HG03175 (cell line): Measurements from ENCODE around the gene DDX54.

Source experiments
- ATAC-seq: cut with Tn5 transposase; IDR thresholded peaks from one replicate; pipeline ENCODE4 v1.9.1; 2021; ENCODE audit warnings: mild to moderate bottlenecking, moderate library complexity; ENCODE audit not compliant: unreplicated experiment

The DDX54 gene

GRCh38 chr12:113164014-113164413 lies 21.3 kb downstream of the DDX54 start:
- ATAC-seq, result no peak

- ATAC-seq, result no peak
Observed at GRCh38 chr12:113163030-113163360, 22.3 kb downstream of the DDX54 start.

DNA sequence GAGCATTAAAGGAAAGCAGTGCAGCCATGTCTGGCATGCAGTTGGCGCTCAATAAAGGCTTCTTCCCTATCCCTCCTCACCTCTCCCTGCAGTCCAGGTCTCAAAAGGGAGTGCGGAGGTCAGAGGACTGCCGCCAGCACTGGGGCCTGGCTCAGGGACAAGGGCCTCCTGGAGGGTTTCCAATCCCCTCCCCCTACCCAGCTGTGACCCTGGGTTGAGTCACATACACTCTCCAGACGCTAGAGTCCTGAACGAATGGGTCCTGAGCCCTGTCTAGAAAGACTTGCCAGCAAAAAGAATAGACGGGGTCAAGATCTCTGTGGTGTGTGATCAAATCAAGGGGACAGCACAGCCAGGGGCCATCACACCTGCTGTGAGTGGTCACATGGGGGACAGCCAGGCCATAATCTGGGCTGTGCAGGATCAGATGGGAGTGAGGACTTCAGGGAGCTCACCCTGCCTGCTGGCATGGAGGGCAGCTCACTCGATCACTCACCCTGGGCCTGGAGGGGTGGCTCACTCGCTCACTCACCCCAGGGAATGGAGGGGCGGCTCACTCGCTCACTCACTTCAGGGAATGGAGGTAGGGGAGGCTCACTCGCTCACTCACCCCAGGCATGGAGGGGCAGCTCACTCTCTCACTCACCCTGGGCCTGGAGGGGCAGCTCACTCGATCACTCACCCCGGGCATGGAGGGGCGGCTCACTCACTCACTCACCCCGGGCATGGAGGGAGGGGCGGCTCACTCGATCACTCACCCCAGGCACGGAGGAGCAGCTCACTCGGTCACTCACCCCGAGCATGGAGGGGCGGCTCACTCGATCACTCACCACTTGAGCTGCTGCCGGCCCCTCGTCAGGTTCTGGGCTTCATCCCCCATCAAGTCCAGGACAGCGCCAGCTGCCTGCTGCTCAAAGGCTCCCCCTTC lies 22.9 kb downstream of the DDX54 start:
- no peak for ATAC-seq

DNA sequence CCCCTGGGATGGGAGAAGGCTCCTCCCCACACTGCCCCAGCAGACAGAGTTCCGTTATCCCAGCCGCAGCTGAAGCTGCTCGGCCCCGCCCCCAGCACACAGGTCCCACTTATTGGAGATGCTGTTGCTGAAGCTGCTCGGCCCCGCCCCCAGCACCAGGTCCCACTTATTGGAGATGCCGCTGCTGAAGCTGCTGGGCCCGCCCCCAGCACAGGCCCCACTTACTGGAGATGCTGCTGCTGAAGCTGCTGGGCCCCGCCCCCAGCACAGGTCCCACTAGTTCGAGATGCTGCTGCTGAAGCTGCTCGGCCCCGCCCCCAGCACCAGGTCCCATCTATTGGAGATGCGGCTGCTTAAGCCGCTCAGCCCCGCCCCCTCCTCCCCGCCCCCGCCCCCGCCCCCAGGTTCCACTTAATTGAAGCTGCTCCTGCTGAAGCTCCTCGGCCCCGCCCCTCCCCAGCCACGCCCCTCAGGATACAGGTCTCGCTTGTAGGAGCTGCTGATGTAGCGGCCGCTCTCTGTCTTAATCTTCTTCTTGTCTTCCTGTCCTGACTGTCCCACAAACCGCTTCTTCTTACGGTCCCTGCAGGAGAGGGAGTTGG lies 23.8 kb downstream of the DDX54 start:
- ATAC-seq, result no peak

DNA sequence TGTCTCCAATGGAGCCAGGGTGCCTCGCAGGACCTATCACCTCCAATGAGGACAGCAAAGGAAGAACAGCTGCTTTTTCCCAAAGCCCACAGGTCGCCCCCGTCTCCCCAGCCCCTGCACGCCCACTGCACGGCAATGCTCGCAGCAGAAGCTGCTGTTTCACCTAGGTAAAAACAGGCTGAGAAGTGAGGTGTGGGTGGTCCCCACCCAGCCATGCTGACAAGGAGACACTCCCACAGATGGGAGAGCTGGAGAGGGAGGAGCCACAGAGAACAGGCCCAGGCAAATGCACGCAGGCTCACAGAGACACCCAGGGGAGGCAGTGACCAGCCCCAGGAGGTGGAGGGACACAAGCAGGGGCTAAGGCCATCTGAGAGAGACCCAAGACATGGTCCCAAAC lies 25.3 kb downstream of the DDX54 start:
- no peak for ATAC-seq

DNA sequence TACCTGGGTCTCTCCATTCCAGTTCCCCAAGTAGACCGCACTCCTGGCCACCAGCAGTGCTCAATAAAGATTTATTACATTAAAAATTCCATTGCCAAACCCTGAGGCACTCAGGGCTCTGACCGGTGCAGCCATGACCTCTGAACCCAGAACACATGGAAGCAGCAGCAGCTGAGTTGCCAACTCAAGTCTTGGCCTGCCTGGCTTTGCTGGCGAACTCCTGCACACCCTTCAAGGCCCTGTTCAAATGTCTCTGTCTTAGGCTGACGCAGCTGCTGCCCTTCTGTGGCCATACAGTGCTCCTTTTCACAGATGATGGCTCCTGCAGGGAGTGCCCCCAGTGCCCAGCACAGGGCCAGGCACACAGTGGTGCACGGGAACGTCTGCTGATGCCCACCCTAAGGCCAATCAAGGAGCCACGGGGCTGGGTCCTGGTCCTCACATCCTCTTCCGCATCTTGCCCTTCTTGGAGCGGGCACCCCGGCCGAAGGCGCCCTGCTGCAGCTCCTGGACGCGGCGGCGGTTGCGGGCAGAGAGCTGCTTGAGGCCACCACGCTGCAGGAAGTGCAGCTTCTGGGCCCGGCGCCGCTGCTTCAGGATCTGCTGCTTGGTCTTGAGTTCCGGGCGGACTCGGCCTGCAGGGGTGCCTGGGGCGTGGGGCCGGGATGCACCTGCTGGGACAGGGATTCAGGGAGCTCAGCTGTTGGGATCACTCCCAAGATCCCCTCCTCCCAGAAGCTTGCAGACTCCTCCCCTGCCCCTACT lies 26.7 kb downstream of the DDX54 start:
- ATAC-seq, result no peak

DNA sequence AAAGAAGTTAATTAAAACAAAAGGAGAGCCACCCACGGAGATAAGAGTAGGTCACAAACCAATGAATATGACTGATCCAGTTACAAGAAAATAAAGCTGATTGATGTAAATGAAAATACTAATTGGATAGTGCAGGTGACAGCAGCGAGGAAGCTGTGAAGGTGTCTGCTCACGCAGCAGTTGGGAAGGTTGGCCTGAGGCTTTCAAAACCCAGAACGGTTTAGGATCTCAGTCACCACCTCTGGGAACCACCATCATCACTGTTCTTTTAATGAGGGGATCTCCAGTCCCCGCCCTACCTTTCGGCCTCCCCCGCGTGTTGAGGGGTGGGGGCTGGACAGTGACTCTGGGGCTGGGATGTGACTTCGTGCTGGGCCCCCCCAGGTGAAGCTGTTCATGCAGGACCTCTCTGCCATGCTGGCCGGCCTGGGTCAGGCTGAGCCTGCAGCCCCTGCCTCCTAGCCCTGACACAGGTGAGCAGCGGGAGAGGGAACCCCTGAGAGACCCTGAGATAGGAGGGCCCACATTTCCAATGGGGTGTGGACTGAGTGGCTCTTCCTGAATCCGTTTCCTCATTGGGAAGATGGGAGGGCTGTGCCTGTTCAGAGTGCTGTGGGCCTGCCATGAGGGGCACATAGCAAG lies 27.9 kb downstream of the DDX54 start:
- ATAC-seq, result no peak

- no peak for ATAC-seq
Observed at GRCh38 chr12:113155646-113156045, 29.6 kb downstream of the DDX54 start.

- no peak for ATAC-seq
Observed at GRCh38 chr12:113155060-113155459, 30.2 kb downstream of the DDX54 start.

DNA sequence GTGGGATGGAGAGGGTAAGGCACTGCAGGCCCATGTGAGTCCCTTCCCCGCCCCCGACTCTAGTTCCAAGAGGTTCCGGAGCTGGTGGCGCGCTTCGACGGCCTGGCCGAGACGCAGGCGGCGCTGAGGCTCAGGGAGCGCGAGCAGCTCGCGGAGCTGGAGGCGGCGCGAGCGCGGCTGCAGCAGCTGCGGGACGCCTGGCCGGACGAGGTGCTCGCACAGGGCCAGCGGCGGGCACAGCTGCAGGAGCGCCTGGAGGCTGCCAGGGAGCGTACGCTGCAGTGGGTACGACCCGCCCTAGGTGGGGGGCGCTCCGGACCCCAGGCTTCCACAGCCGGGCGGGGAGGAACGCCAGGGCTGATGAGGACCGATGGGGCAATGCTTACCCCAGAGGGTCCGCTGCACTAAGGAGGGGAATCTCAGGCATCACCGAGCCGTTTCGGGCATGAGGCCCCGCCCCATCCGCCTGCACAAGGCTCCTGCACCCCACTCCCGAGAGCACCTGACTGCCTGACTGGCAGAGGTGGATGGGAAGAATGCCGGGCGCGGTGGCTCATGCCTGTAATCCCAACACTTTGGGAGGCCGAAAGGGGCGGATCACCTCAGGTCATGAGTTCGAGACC lies 30.8 kb downstream of the DDX54 start:
- ATAC-seq, result no peak

DNA sequence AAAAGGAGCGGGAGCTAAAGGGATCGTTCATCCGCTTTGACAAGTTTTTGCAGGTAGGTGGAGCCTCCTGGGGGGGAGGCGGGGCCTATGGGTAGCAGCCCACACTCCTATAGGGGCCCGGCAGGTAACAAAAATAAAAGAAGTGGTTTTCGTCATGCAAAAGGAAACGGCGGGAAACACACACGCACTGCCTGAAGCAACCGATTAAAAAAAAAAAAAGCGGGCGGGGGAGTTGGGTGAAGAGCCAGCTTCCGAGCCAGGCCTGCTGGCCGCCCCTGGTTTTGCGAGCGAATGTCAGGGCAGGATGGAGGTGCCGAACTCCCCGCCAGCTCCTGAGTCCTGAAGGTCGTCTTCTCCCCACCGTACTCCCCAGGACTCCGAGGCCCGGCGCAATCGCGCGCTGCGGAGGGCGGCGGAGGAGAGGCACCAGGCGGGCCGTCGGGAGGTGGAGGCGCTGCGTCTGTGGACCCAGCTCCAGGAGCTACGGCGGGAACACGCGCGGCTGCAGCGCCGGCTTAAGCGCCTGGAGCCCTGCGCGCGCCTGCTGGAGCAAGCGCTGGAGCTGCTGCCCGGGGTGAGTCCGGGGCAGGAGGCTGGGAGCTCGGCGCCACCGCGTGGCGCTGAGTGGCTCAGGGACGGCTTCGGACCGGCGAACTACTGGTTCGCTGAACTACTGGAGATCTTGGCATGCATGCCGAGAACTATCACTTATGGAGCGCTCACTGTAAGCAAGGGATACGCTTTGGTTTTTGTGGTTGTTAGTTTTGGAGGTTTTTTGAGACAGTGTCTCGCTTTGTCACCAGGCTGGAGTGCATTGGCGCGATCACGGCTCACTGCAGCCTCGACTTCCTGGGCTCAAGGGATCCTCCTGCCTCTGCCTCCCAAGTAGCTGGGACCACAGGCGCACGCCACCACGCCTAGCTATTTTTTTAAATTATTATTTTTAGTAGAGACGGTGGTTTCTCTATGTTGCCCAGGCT lies 32.2 kb downstream of the DDX54 start:
- peak; percentile 62 for ATAC-seq

- ATAC-seq, result no peak
Observed at GRCh38 chr12:113152196-113152834, 33.0 kb downstream of the DDX54 start.

DNA sequence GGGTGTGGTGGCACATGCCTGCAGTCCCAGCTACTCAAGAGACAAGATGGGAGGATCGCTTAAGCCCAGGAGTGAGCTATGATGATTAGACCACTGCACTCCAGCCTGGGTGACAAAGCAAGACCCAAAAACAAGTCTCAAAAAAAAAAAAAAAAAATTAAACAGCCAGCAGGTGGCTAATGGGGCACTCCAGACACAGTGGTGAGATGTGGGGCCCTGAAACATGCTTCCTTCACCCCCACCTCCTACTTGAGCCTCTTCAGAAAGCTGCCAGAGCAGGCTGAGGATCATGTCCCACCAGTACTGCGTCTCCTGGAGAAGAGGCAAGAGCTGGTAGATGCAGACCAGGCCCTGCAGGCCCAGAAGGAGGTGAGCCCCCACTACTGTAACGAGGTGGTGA lies 33.6 kb downstream of the DDX54 start:
- ATAC-seq, result no peak

DNA sequence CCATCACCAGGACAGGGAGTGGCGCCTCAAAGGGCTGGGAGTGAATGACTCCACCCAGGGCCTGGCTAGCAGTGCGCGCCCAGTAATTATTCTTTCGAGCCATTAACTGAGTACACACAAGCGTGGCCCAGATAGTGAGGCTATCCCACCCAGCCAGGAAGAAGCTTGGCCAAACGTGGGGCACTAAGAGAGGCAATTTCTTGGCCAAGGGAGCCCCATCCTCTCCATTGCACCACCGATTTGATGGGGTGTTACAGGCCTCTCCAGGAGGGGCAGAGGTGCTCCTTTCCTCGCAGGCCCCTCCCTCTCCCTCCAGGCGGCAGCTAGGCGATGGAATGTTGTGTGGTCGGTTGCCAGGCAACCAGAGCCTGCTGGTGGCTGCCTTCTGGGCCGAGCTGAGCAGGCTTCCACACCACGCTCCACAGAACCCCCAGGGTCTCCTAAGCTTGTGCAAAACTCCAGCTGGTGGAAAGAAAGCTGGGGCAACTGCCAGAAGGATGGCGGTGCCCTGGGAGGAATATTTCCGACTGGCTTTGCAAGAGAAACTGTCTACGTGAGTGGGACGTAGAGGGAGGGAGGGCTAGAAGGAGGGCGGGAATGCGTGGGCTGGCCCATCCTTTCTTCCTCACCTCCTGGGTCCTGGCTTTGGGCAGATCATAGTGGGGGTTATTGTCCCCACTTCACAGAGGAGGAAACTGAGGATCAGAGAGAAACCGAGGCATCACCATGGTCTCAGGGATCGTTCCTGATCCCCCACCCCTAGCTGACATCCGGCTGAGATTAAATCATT lies 35.7 kb downstream of the DDX54 start, which contains the start of gene CFAP73:
CFAP73 (plus strand) TSS at position 364 of the 790 bp plus-strand sequence; CDS start at position 498, 134 bp downstream.
- ATAC-seq, result no peak

- no peak for ATAC-seq
Observed at GRCh38 chr12:113146999-113147398, 38.3 kb downstream of the DDX54 start.

- ATAC-seq, result no peak
Observed at GRCh38 chr12:113145720-113146551, 39.3 kb downstream of the DDX54 start.

GRCh38 chr12:113144806-113145205 lies 40.5 kb downstream of the DDX54 start:
- ATAC-seq, result no peak
